Stimulated activated CD4-positive, alpha-beta T cell treated with anti-CD3 and anti-CD28 coated beads, Interleukin-1b, Interleukin-23, amount 100 ng/mL, for 4 hours (primary cell): ENCODE results near the gene ERCC1.

Experiments used
- DNase-seq, 2 donors: peaks; one replicate each; pipeline ENCODE4 v3.0.0-alpha.2; 2020; ENCODE audit warnings: low read depth in 2 of 2

ERCC1 gene

GRCh38 chr19:45364696-45365095 is 59.0 kb downstream of the ERCC1 start:
- no peak for DNase-seq

GRCh38 chr19:45363861-45364459 is 59.8 kb downstream of the ERCC1 start:
- no peak for DNase-seq

- no peak for DNase-seq
Observed at GRCh38 chr19:45362291-45362690, 61.4 kb downstream of the ERCC1 start.

GRCh38 chr19:45361608-45362007 is 62.1 kb downstream of the ERCC1 start:
- DNase-seq = no peak

GRCh38 chr19:45358213-45358792 is 65.4 kb downstream of the ERCC1 start:
- DNase-seq = no peak

- no peak for DNase-seq
Observed at GRCh38 chr19:45357445-45357783, 66.3 kb downstream of the ERCC1 start.
